Right lobe of liver (tissue), 4 donors: Measurements from ENCODE around the gene RAB31.

Source experiments
- POLR2A ChIP-seq: fragments of 450-650 bp; IDR thresholded peaks from one replicate; pipeline ENCODE4 v1.6.1; 2017; ENCODE audit warnings: antibody characterized with exemption, mild to moderate bottlenecking
- TF ChIP-seq, protein P1 (sequence below), 4 donors: fragments of 200-600 bp in 3 of 4; fragments of 450-650 bp in 1 of 4; IDR thresholded peaks; one replicate each; pipeline versions ENCODE4 v1.5.1 to v1.8.0; 2016 to 2022; ENCODE audit warnings: antibody characterized with exemption in 4 of 4, mild to moderate bottlenecking in 2 of 4
- donor health status: DM: no; HTN: no; CAD: no.
- donor health status: DM: no; HTN: no; CAD: no.
- donor health status: DM: no; HTN: yes; CAD: no.

DNA sequence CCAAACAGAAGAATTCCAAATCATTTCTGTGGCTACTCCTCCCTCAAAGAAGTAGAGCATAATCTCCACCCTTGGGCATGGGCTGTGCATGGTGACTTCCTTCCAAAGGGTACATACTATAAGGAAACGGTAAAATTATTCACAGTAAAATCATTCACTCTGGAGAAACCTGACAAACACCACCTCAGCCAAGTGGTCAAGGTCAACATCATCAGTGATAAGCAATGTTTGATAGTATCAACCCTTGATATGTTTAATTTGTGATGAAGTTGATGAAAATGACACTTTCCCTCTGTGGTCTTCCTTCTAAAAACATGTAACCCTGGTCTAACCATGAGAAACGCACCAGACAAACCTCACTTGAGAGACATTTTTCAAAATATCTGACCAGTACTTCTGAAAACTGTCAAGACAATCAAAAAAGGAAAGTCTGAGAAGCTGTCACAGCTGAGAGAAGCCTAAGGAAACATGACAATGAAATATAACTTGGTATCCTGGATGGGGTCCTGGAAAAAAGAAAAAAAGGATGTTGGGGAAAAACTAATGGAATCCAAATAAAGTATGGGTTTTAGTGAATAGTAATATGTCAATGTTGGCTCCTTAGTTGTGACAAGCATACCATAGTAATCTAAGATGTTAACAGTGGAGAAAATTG, 168.2 kb downstream of the RAB31 start:
- TF ChIP-seq POLR2A, result no peak
- TF ChIP-seq, protein P1, sequence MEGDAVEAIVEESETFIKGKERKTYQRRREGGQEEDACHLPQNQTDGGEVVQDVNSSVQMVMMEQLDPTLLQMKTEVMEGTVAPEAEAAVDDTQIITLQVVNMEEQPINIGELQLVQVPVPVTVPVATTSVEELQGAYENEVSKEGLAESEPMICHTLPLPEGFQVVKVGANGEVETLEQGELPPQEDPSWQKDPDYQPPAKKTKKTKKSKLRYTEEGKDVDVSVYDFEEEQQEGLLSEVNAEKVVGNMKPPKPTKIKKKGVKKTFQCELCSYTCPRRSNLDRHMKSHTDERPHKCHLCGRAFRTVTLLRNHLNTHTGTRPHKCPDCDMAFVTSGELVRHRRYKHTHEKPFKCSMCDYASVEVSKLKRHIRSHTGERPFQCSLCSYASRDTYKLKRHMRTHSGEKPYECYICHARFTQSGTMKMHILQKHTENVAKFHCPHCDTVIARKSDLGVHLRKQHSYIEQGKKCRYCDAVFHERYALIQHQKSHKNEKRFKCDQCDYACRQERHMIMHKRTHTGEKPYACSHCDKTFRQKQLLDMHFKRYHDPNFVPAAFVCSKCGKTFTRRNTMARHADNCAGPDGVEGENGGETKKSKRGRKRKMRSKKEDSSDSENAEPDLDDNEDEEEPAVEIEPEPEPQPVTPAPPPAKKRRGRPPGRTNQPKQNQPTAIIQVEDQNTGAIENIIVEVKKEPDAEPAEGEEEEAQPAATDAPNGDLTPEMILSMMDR (IDR thresholded peaks at IDR 0.05), result no peak
